Stimulated activated CD4-positive, alpha-beta T cell treated with anti-CD3 and anti-CD28 coated beads, Interleukin-4, amount 100 ng/mL, for 48 hours (primary cell): Measurements from ENCODE around the gene SAMD14.
A peak's percentile ranks its signal among the peaks of the same experiment; 100 is the strongest.

Source experiments
- DNase-seq, 2 donors: peaks; one replicate each; pipeline ENCODE4 v3.0.0-alpha.2; 2020; ENCODE audit warnings: low read depth in 2 of 2

The SAMD14 gene

DNA sequence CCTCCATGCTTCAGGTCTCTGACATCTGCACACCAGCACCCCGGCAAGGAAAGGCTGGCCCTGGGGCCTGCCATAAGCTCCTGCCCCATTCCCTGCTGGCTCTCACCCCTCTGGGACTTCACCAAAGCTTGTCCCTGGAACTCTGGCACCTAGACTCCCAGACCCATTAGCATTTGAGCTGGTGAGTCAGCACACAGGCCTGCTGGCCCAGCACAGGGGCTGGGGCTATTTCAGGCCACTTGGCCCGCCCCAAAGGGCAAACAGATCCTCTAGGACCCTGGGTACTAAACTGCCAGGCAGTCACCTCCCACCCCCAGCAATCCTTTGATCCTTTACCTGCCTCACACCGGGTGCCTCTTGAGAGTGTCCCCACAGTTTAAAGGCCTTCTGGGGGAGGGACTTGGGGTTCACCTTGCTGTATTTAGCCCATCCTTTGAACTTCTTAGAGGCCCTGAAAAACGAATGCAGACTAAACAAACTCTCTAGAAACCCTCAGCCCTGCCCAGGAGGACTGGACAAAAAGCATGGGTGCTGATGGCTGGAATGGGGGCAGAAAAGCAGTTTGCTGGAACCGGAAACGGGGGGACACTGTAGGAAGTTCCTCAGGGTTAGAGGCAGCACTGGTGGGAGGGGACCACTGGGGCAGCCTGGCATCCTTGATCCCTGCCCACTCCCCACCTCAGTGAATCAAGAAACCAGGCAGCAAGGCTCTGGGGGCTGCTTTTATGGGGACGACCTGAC is 3.2 kb upstream of the SAMD14 start:
- DNase-seq = no peak

- DNase-seq = no peak
Measured at GRCh38 chr17:50132104-50132794, 2.3 kb upstream of the SAMD14 start.

DNA sequence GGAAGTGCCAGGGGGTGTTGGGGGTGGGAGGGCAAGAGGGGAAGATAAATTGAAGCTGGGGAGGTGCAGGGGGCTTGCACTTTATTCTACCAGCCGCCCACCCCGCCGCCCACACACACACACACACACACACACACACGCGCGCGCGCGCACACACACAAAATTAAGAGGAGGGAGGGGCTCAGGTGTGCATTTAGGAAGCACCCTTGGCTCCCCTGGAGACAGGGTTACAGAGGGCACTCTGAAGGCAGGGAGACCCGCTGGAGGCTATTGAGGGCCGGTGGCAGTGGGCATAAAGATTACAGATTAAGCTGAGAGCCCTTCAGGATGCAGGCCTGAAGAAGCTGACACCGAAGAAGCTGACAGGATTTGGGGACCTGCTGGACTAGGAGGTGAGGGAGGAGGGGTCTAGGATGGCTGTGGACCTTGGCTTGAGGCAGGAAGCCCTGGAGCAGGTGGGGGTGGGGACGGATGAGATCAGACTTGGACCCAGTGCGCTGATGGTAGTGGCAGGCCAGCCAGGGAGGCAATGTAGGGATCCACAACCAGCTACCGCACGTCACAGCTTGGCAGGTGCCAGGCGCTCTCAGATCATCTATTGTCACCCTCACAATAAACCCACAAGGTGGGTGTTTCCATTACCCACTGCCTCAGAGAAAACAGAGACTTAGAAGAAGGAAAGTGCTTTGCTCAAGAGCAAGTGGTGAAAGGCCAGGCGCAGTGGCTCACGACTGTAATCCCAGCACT is 772 bp upstream of the SAMD14 start:
- no peak for DNase-seq

DNA sequence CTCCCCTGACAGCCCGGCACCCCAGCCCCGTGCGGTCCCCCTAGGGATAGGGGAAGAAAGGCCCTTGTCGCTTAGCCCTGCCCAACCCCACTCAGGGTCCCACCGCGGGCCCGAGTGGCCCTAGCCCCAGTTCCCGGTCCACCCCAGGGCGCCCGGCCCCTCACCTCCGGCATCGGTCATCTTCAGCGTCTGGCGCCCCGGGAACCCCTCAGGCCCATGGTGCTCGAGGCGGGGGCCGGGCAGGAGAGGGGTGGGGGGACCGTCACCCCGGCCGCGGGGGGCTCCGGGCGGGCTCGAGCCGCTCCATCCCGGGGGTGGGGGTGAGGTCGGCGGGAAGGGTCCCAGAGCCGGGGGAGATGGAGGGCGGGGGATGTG is 620 bp downstream of the SAMD14 start:
- no peak for DNase-seq

DNA sequence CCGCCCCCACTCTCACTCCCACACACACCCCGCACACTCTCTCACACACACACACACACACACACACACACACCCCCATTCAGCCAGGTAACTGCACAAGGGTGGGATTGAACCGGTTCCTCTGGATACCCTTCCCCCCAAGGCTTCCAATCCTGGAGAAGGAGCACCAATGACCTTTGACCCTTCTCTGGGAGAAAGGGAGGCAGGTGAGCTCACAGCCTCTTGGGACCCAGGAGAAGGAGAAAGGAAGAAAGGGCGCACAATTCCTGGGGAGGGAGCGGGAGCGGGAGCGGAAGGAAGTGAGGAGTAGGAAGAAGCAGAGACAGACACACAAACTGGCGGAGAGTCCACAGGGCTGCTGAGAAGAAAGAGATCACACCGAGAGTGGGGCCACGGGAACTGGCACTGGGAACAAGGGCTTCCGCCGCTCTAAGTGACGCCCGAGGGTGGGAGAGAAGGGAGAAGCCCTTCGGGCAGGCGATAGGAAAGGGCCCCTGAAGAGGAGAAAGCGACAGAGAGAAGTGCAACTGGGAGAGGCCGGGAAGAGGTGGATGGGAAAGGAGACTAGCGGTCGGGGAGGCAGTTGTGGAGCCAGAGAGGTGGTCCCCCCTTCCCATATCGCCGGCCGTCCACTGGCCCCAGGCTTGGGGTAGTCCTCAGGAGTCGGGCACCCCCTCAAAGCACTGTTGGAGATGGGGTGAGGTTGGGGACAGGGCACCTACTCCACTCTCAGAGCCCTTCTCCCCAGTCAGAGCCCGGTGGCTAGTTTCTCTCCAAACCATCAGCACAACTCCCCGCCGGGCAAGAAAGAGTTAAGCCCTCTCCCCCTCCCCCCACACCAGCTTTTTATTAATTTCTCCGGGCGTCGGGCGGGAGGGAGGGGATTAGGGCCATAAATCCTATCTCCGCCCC is 1.3 kb downstream of the SAMD14 start:
- DNase-seq = no peak

DNA sequence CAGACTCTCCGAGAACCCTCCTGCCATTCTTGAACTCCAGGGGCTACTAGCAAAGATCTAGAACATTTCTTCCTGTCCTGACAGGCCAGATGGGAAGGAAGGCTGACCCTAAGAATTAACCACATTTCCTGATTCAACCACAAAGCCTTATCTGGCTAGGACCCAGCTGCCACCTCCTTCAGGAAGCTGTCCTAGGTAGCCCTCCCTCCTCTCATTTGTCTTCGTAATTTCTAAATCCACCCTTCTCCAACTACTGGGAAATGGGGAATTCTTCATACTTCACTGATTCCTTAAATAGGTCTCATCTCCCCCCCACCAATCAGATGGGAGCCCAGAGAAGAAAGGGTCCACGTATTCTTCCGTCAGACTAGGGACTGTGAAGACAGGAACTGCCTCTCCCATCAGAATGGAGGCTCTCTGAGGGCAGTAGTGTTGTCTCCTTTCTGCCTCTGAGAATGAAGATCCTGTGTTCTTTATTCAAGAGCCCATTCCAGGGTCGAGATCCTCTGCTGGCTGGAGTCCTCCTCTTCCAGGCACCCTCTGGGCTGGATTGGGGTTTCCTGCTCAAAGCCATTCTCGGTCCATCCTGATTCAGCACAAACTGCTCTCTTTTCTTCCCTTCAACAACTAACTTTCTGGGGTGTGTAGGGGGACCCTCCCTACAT is 2.1 kb downstream of the SAMD14 start:
- no peak for DNase-seq

DNA sequence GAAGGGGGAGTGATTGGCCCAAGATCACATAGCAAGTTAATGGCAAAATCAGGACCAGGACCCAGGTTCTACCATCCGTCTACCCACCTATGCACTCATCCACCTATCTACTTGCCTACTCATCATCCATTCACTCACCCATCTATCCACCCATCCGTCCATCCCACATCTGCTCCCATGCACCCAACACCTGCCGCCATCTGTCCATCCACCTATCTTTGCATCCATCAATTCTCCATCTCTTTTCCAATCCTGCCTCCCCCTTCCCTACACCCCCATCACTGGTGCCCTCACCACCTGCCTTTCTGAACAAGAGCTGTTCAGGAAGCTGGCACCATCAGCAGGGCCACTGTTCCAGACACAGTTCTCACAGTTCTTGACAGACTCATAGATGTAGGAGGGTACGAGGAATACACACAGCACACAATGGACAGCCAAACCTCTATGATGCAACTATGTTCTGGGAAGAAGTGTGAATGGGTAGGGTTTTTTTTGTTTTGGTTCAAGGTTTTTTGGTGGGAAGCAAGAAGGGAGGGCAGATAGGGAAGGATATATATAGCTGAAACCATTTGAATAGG is 4.5 kb downstream of the SAMD14 start:
- DNase-seq = no peak

DNA sequence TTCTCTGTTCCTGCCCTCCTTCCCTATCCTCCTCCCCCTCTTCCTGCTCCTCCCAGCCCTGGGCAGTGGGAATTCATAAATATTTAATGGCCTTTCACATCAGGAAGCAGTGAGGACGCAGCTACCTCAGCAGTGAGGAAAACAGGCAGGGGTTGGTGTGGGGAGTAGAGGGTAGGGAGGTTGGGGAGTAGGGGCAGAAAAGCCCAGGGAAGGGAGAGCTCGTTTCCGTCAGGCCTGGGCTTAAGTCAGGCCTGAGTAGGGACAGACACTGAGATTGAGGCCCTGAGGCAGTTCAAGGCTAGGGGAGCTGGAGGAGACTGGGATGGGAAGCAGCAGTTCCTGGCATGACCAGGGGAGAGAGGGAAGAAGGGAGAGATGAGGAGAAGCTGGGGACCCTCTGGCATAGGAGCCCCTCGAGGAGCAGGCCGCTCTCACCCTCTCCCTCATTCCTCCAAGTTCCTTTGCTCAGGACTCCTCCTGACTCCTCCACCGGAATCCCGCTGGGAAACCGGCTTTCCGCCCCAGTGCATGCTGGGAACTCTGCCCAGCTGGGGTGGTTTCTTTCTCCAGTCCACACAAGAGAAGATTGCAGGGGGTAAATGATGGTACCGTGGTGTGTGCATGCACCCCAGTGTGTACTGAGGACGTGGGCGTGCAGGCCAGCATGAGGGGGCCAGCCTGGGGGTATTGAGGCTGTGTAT is 6.2 kb downstream of the SAMD14 start:
- no peak for DNase-seq

DNA sequence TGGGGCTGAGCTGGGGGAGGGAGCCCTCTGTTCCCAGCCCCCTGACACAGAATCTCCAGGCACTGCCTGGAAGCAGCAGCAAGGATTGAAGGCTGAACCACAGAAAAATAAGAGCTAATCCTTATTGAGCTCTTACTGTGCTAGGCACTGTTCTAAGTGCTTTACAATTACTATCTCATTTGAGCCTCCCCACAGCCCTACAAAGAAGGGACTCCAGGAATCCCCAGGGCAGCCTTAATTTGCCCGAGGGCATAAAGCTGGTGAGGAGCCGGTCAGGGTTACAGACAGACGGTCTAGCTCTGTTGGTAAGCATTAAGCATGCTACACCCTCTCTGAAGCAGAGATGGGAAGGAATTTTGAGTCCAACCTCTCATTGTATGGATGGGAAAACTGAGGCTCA is 7.0 kb downstream of the SAMD14 start:
- no peak for DNase-seq

DNA sequence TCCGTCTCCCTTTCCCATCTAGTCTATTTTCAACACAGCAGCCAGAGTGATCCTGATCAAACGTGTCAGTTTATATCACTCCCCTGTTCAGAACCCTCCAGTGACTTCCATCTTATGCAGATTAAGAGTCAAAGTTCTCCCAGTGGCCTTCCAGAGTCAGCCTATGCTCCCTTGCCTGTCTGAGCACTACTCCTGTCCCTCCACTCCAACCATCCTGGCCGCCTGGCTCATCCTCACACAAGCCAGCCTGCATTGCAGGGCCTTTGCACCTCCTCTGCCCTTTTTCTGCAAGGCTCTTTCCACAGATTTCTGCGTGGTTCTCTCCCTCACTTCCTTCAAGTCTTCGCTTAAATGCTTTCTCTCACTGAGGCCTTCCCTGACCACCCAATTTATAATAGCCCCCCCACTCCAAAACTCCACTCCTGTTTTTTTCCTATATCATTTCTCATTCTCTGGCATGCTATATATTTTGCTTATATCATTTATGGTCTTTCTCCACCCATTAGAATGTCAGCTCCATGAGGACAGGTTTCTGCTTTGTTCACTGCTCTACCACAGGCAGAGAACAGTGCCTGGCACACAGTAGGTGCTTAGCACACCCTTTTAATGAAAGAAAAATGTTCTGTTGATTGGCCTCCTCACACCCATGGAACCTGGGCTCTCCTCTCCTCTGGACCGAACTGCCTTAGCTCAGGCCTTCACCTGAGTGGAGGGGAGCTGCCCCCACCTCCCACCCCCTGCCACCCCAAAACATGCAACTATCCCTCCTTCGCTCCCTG is 9.3 kb downstream of the SAMD14 start:
- no peak for DNase-seq

DNA sequence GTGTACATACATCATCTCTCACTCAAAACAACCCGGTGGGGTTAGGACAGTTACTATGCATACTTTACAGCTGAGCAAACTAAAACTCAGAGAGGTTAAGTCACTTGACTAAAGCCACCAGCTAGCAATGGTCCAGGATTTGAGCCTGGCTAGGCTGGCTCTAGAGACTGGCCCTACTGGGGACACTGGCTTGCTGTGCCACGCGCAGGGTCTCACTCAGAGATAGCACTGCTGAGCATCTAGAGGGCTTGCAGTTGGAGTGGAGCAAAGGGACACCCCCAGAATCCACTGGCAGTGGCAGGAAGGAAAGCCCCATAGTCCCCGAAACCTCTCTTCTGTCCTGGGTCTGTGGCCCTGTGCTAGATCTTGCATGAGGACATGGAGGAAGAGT is 11.1 kb downstream of the SAMD14 start:
- DNase-seq = no peak

- no peak for DNase-seq
Measured at GRCh38 chr17:50118076-50118827, 11.7 kb downstream of the SAMD14 start.

DNA sequence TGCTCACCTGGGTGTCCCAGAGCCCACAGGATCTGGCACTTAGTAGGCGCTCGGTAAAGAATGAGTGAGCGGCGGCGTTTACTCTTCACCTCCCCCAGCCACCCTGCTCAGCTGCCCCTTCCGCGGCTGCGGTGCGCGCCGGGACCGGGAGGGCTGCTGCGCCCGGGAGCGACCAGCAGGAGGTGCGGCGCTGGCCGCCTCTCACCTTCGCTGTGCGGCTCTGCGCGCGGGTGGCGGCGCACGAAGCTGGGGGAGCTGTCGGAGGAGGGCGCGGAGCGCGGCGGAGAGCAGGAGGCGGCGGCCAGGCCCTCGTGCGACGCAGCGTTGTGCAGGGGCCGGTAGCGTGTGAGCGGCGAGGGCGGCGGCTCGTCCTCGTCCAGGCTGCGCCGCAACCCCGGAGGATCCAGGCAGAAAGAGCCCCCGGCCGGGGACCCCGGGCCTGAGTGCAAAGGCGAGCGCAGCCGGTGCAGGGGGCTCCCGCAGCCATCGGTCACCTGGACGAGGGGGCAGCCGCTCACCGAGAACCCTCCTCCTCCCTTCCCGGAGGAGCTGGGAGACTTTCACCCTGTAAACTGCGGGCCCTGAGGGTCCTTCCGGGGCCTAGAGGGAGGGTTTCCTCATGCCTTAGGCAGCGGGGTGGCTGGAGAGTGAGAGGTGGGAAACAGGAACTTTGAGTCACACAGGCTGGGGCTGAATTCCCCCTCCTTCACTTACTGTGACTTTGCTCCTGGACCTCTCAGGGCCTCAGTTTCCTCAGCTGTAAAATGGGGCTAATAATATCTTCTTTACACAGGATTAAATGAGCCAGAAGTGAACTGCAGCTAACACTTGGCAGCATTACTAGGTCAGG is 12.5 kb downstream of the SAMD14 start:
- peak; percentile 40 to 57 for DNase-seq

- no peak for DNase-seq
Measured at GRCh38 chr17:50115756-50116155, 14.2 kb downstream of the SAMD14 start.

DNA sequence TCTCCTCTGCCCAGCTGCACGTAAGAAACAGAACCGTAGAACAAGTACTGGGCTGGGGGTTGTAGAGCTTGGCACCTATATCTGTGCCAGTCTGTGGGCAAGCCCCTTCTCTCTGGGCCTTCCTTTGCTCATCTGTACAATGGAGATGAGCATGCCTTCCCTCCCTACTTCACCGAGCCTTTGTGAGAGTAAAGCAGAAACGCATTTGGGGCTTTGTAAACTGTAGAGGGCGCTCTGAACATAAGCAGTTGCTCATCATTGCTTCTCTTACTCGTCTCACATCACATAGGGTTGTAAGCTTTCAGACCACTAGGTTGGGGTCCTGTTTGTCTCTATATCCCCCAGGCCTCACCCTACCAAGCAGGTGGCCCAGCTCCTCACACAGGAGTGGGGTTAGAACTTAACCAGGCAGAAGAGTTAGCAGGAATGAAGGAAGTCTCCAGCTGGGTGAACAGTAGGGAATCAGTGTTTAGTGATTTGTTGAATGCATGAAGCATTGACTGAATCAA is 15.1 kb downstream of the SAMD14 start:
- no peak for DNase-seq

- no peak for DNase-seq
Measured at GRCh38 chr17:50114401-50114800, 15.6 kb downstream of the SAMD14 start.

GRCh38 chr17:50113624-50114320 is 16.2 kb downstream of the SAMD14 start:
- no peak for DNase-seq
